AG10803 (cell line): ENCODE results near the gene ALK.

ENCODE experiments used
- DNase-seq: peaks from one replicate; pipeline ENCODE4 v3.0.0; 2010; ENCODE audit warnings: low read depth
- H3K4me3 ChIP-seq: 2 replicates; pipeline ENCODE4 v1.5.1; 2011; ENCODE audit warnings: mild to moderate bottlenecking, low read length, control low read depth
- CTCF ChIP-seq: conservative IDR thresholded peaks from 2 replicates; pipeline ENCODE4 v1.5.1; 2011; ENCODE audit warnings: mild to moderate bottlenecking, low read length, control low read depth, inconsistent platforms

ALK gene

GRCh38 chr2:29223257-29223656, 698.1 kb downstream of the ALK start:
- DNase-seq, result no peak
- TF ChIP-seq CTCF, result no peak
- no peak overlapping the region for H3K4me3 ChIP-seq

DNA sequence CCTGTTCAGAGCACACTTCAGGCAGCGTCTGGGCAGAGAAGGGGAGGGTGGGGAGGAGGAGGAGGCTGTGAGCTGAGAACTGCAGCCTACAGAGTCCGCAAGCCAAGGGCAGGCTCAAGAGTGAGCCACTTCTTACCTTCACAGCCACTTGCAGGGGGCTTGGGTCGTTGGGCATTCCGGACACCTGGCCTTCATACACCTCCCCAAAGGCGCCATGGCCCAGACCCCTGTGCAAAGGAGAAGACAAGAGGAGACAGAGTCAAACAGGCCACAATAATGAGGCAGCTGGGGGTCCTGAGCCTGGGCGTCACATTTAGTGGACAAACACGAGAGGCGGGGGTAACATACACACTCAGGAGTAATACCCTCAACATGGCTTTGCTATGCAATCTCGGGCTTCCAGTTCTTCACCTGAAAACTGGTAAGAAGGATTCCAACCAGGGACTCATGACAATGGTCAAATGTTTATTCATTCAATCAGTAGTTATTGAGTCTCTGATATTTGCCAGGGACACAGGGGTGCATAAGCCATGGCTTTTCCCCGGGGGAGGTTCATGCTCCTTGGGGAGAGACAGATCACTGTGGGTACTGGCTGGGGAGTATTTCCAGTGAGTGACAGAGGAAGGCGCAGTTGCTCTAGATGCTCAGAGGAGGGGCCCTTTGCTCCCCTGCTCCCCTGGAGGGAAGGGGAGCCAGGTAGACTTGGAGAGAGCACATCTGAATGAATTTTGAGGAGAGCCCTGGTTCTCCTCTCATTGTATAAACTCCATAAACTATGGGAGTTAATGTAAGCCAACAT, 698.8 kb downstream of the ALK start:
- no peak overlapping the region for H3K4me3 ChIP-seq
- no peak for TF ChIP-seq CTCF
- no peak for DNase-seq

DNA sequence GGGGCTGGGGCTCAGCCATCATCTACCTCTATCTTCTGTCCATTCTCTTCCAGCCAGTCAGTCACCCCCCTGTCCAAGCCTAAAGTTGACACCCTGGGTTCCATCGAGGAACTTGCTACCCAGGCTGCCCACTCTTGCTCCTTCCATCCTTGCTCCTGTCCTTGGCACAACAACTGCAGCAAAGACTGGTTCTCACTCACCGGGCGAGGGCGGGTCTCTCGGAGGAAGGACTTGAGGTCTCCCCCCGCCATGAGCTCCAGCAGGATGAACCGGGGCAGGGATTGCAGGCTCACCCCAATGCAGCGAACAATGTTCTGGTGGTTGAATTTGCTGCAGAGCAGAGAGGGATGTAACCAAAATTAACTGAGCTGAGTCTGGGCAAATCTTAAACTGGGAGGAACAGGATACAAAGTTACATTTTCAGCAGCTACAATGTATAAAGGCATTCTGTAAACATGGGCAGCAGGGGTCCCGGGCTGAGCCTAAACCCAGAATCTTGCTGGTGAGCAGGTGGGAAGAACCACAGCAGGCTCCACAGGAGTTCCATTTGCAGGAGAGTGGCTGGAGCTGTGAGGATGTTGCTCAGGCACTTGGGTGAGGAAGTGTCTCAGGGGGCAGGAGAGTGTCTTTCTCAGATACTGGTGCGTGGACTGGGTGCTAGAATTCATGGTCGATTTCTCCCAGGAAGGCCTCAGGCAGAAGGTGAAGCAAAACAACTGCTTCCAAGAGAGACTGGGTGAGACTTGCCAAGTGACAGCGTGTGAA, 700.7 kb downstream of the ALK start:
- no peak for TF ChIP-seq CTCF
- no peak for DNase-seq
- no peak overlapping the region for H3K4me3 ChIP-seq

DNA sequence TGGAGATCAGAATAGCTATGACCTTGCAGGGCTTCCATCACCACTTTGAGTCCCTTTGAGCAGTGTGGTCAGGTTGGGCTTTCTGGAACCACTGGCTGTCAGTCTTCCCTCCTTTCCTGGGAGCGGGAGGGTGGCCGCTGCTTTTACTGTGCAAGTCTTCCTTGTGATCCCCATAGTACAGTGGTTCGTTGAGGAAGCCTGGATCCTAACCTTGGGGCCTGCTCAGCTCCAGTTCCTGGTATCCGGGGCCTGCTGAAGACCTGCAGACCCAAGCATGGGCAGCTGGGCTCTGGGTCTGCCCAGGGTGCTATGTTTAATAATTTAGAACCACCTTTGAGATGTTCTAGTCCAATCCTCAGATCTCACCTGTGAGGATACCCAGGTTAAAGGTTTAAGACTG, 702.0 kb downstream of the ALK start:
- no peak for DNase-seq
- TF ChIP-seq CTCF, result no peak
- no peak overlapping the region for H3K4me3 ChIP-seq

DNA sequence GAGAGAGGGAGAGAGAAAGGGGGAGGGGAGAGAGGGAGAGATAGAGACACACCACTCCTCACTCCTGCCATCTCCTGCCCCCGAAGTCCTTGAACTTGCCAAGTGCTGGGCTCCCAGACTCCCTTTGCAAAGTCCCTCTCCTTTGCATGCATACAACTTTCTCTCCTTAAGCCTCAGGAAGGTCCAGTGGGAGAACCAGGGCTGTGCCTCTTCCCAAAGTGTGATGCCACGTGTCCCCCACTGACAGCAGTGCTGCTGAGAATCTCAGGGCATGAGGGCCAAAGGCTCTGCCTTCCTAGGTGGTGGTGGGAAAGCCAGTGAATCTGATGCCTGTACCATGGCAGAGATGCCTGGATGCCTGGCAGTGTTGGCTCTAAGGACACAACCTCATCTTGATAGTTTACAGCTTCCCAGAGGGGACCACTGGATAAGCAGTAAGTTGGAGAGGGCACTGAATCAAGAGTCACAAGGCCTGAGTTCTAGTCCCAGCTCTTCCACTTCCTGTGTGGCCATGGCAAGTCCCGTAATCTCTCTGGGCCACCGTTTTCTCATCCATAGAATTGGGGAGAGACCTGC, 702.7 kb downstream of the ALK start:
- DNase-seq, result no peak
- TF ChIP-seq CTCF, result no peak
- H3K4me3 ChIP-seq, result no peak overlapping the region

- TF ChIP-seq CTCF, result no peak
- H3K4me3 ChIP-seq, result no peak overlapping the region
- no peak for DNase-seq
Measured at GRCh38 chr2:29218071-29218470, 703.3 kb downstream of the ALK start.

DNA sequence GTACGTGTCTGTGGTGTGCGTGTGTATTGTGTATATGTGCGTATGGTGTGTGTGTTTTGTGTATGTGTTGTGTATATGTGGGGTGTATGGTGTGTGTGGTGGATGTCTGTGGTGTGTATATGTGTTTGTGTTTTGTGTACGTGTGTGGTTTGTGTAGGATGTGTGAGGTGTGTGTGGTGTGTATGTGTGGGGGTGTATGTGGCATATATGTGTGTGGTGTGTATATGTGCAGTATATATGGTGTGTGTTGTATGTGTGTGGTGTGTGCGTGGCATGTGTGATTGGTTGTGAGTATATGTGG, 704.8 kb downstream of the ALK start:
- H3K4me3 ChIP-seq, result no peak overlapping the region
- DNase-seq, result no peak
- TF ChIP-seq CTCF, result no peak
